ENCODE measurements around the gene KCNIP2. TPM values are rescaled to one million over a fixed set of nuclear protein-coding genes. Genes with fewer than 3 reads are reported as not detected.

Gene KCNIP2
- total RNA-seq, 1 experiment from 2014 or later, result 8.5 TPM

GRCh38 chr10:101867931-101868330 is 24.3 kb upstream of the KCNIP2 start (continued):
- TF ChIP-seq TCF7L2 (IDR thresholded peaks at IDR 0.05; ENCODE audit: borderline replicate concordance, extremely low read depth, insufficient read depth, insufficient read length) (no peak), SRF (IDR thresholded peaks at IDR 0.05; ENCODE audit: low read depth) (no peak)

GRCh38 chr10:101859530-101859929 is 15.9 kb upstream of the KCNIP2 start:
- no peaks in the 10 kb centered on the region for H3K79me2 ChIP-seq (ENCODE audit: insufficient read depth, low read length)

GRCh38 chr10:101858723-101859500 is 15.3 kb upstream of the KCNIP2 start:
- CTCF ChIA-PET, result interaction anchor here (1.1 to 3.9 kb wide), 2 partner anchors 18 to 78 kb away, joined by 3 to 25 read pairs; no protein-coding TSS in a partner anchor

More at GRCh38 chr10:101859530-101859929, 15.9 kb upstream of the KCNIP2 start:
- peaks cover 5 to 7% of the 10 kb centered on the region in 2 experiments; a peak in 1 of 4 replicates for H3K9me3 ChIP-seq (ENCODE audit: control insufficient read depth in 1 of 2, insufficient read depth in 1 of 2, low read depth in 1 of 2, low read length in 2 of 2)
- no peak overlapping the region for H3K9ac ChIP-seq (ENCODE audit: low read length)
- H3K27ac ChIP-seq (ENCODE audit: low read depth, low read length), result no peak overlapping the region
- H3K4me3 ChIP-seq (replicated peaks in 1 of 2; ENCODE audit: low read depth in 1 of 2, low read length in 2 of 2), result no peak overlapping the region
- no peaks in the 10 kb centered on the region for H3K36me3 ChIP-seq (ENCODE audit: control insufficient read depth in 1 of 2, insufficient read depth in 2 of 2, low read length in 2 of 2)
- DNase-seq (ENCODE audit: low read depth, low spot score) (no peak), ATAC-seq (no peak)
- H3K27me3 ChIP-seq (ENCODE audit: insufficient read depth, low read length), result no peaks in the 10 kb centered on the region
- H3K9me2 ChIP-seq (ENCODE audit: insufficient read depth), result no peaks in the 10 kb centered on the region
- POLR2A ChIA-PET, result no interaction called here
- H3K4me1 ChIP-seq (ENCODE audit: control insufficient read depth in 1 of 2, insufficient read depth in 2 of 2, low read length in 2 of 2), result peaks cover 0 to 6% of the 10 kb centered on the region in 2 experiments; a peak in 1 of 4 replicates
- intact Hi-C loops (cut with micrococcal nuclease), result no loop called here
- no peak overlapping the region for H2AFZ ChIP-seq (ENCODE audit: low read depth, low read length, poor library complexity, severe bottlenecking)
- RAD21 ChIA-PET (ENCODE audit: low non-redundant PET in 1 of 2, low total read pairs in 2 of 2, uncharacterized antibody in 2 of 2, unreplicated experiment in 2 of 2), result no interaction called here
- CTCF ChIA-PET, result interaction anchor here (3.9 kb wide), 1 partner anchor 19 kb away, joined by 25 read pairs; no protein-coding TSS in a partner anchor
- no peak for TF ChIP-seq EZH2 (IDR thresholded peaks at IDR 0.05)
- no peak for TF ChIP-seq CBX3 (IDR thresholded peaks at IDR 0.05; ENCODE audit: low read depth)
- TF ChIP-seq FOSL1 (IDR thresholded peaks at IDR 0.05; ENCODE audit: low read depth), result no peak
- TF ChIP-seq SP1 (IDR thresholded peaks at IDR 0.05; ENCODE audit: low read depth), result no peak
- no peak overlapping the region for H3K4me2 ChIP-seq (ENCODE audit: low read length)
- no peaks in the 10 kb centered on the region for H4K20me1 ChIP-seq (ENCODE audit: insufficient read depth)
- no TSS peak for BruUV-seq (replicated peaks)

More at GRCh38 chr10:101858723-101859500, 15.3 kb upstream of the KCNIP2 start:
- Histone ChIP-seq H4K20me1 (ENCODE audit: insufficient read depth) (no peaks in the 10 kb centered on the region), H2AFZ (ENCODE audit: low read depth, low read length, poor library complexity, severe bottlenecking) (no peak overlapping the region), H3K27ac (ENCODE audit: low read depth, low read length) (no peak overlapping the region), H3K9me3 (ENCODE audit: control insufficient read depth in 1 of 2, insufficient read depth in 1 of 2, low read depth in 1 of 2, low read length in 2 of 2) (peaks cover 5 to 7% of the 10 kb centered on the region in 2 experiments; a peak in 1 of 4 replicates), H3K36me3 (ENCODE audit: control insufficient read depth in 1 of 2, insufficient read depth in 2 of 2, low read length in 2 of 2) (no peaks in the 10 kb centered on the region), H3K27me3 (ENCODE audit: insufficient read depth, low read length) (no peaks in the 10 kb centered on the region), H3K4me2 (ENCODE audit: low read length) (no peak overlapping the region), H3K9me2 (ENCODE audit: insufficient read depth) (no peaks in the 10 kb centered on the region), H3K4me3 (replicated peaks in 1 of 2; ENCODE audit: low read depth in 1 of 2, low read length in 2 of 2) (no peak overlapping the region), H3K4me1 (ENCODE audit: control insufficient read depth in 1 of 2, insufficient read depth in 2 of 2, low read length in 2 of 2) (peaks cover 0 to 6% of the 10 kb centered on the region in 2 experiments; a peak in 1 of 4 replicates), H3K79me2 (ENCODE audit: insufficient read depth, low read length) (no peaks in the 10 kb centered on the region), H3K9ac (ENCODE audit: low read length) (no peak overlapping the region)
- POLR2A ChIA-PET, result no interaction called here
- BruUV-seq (replicated peaks), result no TSS peak
- RAD21 ChIA-PET (ENCODE audit: low non-redundant PET in 1 of 2, low total read pairs in 2 of 2, uncharacterized antibody in 2 of 2, unreplicated experiment in 2 of 2), result no interaction called here
- intact Hi-C loops (cut with micrococcal nuclease), result no loop called here
- no peak for ATAC-seq
- TF ChIP-seq SP1 (IDR thresholded peaks at IDR 0.05; ENCODE audit: low read depth), result no peak
- TF ChIP-seq JUND (IDR thresholded peaks at IDR 0.05), result no peak
- TF ChIP-seq FOSL1 (IDR thresholded peaks at IDR 0.05; ENCODE audit: low read depth), result no peak
- TF ChIP-seq POLR2A (IDR thresholded peaks at IDR 0.05; ENCODE audit: borderline replicate concordance, extremely low read depth, insufficient read depth, insufficient read length), result no peak
- TF ChIP-seq EZH2 (IDR thresholded peaks at IDR 0.05), result no peak
- no peak for TF ChIP-seq ZNF274 (IDR thresholded peaks at IDR 0.05; ENCODE audit: low read depth, low read length)
- TF ChIP-seq RAD21 (IDR thresholded peaks at IDR 0.05; ENCODE audit: low read depth), result no peak
- no peak for TF ChIP-seq SRF (IDR thresholded peaks at IDR 0.05; ENCODE audit: low read depth)
- TF ChIP-seq EGR1 (IDR thresholded peaks at IDR 0.05; ENCODE audit: low read depth), result no peak
- TF ChIP-seq CTCF (IDR thresholded peaks at IDR 0.05 in 2 of 3, conservative IDR thresholded peaks at IDR 0.05 in 1 of 3; ENCODE audit: borderline replicate concordance in 1 of 3, insufficient read depth in 1 of 3, low read depth in 2 of 3, low read length in 2 of 3), result no peak
- no peak for TF ChIP-seq ZBTB33 (IDR thresholded peaks at IDR 0.05; ENCODE audit: extremely low read depth, insufficient replicate concordance, low read length)
- no peak for TF ChIP-seq SIN3A (IDR thresholded peaks at IDR 0.05; ENCODE audit: low read depth)
- no peak for DNase-seq (ENCODE audit: low read depth, low spot score)

Data from HCT116 (cell line).